GM12878 (cell line): ENCODE results near the gene KRTAP1-1. TPM values are rescaled to one million over a fixed set of nuclear protein-coding genes. Genes with fewer than 3 reads are reported as not detected.

Experiments used
- ATAC-seq: fragments of 200-7000 bp; cut with Tn5 transposase; 3 replicates; pipeline ENCODE4 v1.9.1; 2020; ENCODE audit warnings: mild to moderate bottlenecking, moderate library complexity
- BruUV-seq: library from RNA; stranded (reverse); fragments of 400-500 nt; replicated peaks from 2 replicates; lab custom pipeline; 2021; lab: Mats Ljungman, UMichigan
- CTCF ChIA-PET: fragments of 300-600 bp; sonication (Branson Sonifier 250); formaldehyde crosslinking; extraction: SDS; loops from one replicate; lab custom pipeline; 2021; ENCODE audit warnings: inconsistent platforms; lab: Yijun Ruan, JAX
- POLR2A ChIA-PET: fragments of 350-600 bp; formaldehyde crosslinking; extraction: SDS; loops from one replicate; lab custom pipeline; 2021; ENCODE audit warnings: inconsistent platforms; lab: Charles Lee
- RAD21 ChIA-PET: fragments of 300-600 bp; sonication (Branson Sonifier 250); formaldehyde crosslinking; loops from one replicate; lab custom pipeline; 2023; ENCODE audit warnings: antibody characterized with exemption; ENCODE audit not compliant: unreplicated experiment; lab: Charles Lee
- SMC1A ChIA-PET: fragments of 300-600 bp; sonication (Branson Sonifier 250); formaldehyde crosslinking; loops from one replicate; lab custom pipeline; 2023; ENCODE audit not compliant: unreplicated experiment, uncharacterized antibody; lab: Charles Lee
- DNase-seq: peaks from one replicate; pipeline ENCODE4 v3.0.0-alpha.2; 2011; ENCODE audit warnings: low read depth, low spot score
- FAIRE-seq: peaks from 3 replicates; lab custom pipeline; 2011; peaks lifted over from hg19 to GRCh38; lab: Jason Lieb, UNC
- H2AFZ ChIP-seq: 2 replicates; pipeline ENCODE4 v1.6.0; 2011; ENCODE audit warnings: low read depth, low read length, control low read depth; ENCODE audit not compliant: control insufficient read depth
- H3K27ac ChIP-seq: 2 replicates; pipeline ENCODE4 v1.5.1; 2011; ENCODE audit warnings: control low read depth; ENCODE audit not compliant: control insufficient read depth, insufficient read depth
- H3K27me3 ChIP-seq, 2 experiments: replicated peaks in 1 of 2; 2 replicates each; pipeline versions ENCODE4 v1.6.0 to v1.6.1; 2011; ENCODE audit warnings: low read length in 1 of 2; ENCODE audit not compliant: control insufficient read depth in 2 of 2, insufficient read depth in 2 of 2
- H3K36me3 ChIP-seq, 2 experiments: 2 replicates each; pipeline ENCODE4 v1.5.1; 2011; ENCODE audit warnings: low read length in 1 of 2; ENCODE audit not compliant: control insufficient read depth in 2 of 2, insufficient read depth in 2 of 2
- H3K4me1 ChIP-seq: 2 replicates; pipeline ENCODE4 v1.6.1; 2011; ENCODE audit warnings: mild to moderate bottlenecking, low read length, moderate library complexity, mixed read lengths; ENCODE audit not compliant: control insufficient read depth, insufficient read depth
- H3K4me2 ChIP-seq: 2 replicates; pipeline ENCODE4 v1.6.0; 2011; ENCODE audit warnings: control low read depth; ENCODE audit not compliant: control insufficient read depth, insufficient read depth
- H3K4me3 ChIP-seq: fragments of 200-600 bp; sonication (generic); 2 replicates; pipeline ENCODE4 v1.5.1; 2016
- H3K79me2 ChIP-seq: 2 replicates; pipeline ENCODE4 v1.6.0; 2011; ENCODE audit warnings: low read length; ENCODE audit not compliant: control insufficient read depth, insufficient read depth
- H3K9ac ChIP-seq: 2 replicates; pipeline ENCODE4 v1.8.0; 2011; ENCODE audit warnings: low read length, control low read depth, mixed read lengths; ENCODE audit not compliant: control insufficient read depth, insufficient read depth
- H3K9me3 ChIP-seq: replicated peaks from 3 replicates; pipeline ENCODE4 v1.5.1; 2011; ENCODE audit warnings: mild to moderate bottlenecking, low read length; ENCODE audit not compliant: control insufficient read depth, insufficient read depth
- H4K20me1 ChIP-seq: 2 replicates; pipeline ENCODE4 v1.6.0; 2011; ENCODE audit not compliant: control insufficient read depth, insufficient read depth
- CHD2 ChIP-seq: IDR thresholded peaks from 2 replicates; pipeline ENCODE4 v1.6.1; 2011; ENCODE audit warnings: low read depth, low read length, improper control_type of control experiment, borderline replicate concordance
- HCFC1 ChIP-seq: fragments of 150-350 bp; IDR thresholded peaks from 2 replicates; pipeline ENCODE4 v1.6.1; 2014; ENCODE audit warnings: low read length
- HDAC6 ChIP-seq: fragments of 200-600 bp; sonication (generic); IDR thresholded peaks from one replicate; pipeline ENCODE4 v1.8.0; 2017; ENCODE audit warnings: antibody characterized with exemption; ENCODE audit not compliant: unreplicated experiment
- IKZF2 ChIP-seq, 2 experiments: fragments of 450-650 bp; IDR thresholded peaks; 2 replicates each; pipeline ENCODE4 v1.6.1; 2017; ENCODE audit warnings: mild to moderate bottlenecking in 2 of 2, moderate library complexity in 2 of 2
- MAX ChIP-seq: IDR thresholded peaks from 2 replicates; pipeline ENCODE4 v1.6.1; 2012; ENCODE audit warnings: low read depth, low read length, improper control_type of control experiment
- MYB ChIP-seq: fragments of 150-350 bp; IDR thresholded peaks from 2 replicates; pipeline ENCODE4 v1.6.1; 2014; ENCODE audit warnings: mild to moderate bottlenecking, low read depth, low read length, borderline replicate concordance
- NBN ChIP-seq: fragments of 450-650 bp; IDR thresholded peaks from 2 replicates; pipeline ENCODE4 v1.6.1; 2016
- PAX5 ChIP-seq: IDR thresholded peaks from 2 replicates; pipeline ENCODE4 v1.6.1; 2011; ENCODE audit warnings: low read depth, low read length, borderline replicate concordance
- POLR2A ChIP-seq: IDR thresholded peaks from 2 replicates; pipeline ENCODE4 v1.6.1; 2011; ENCODE audit warnings: low read depth, mild to moderate bottlenecking, low read length
- RAD51 ChIP-seq: fragments of 450-650 bp; IDR thresholded peaks from 2 replicates; pipeline ENCODE4 v1.6.1; 2016; ENCODE audit warnings: moderate library complexity, mild to moderate bottlenecking, inconsistent platforms
- RBBP5 ChIP-seq: fragments of 200-600 bp; sonication (generic); conservative IDR thresholded peaks from 2 replicates; pipeline ENCODE4 v1.6.1; 2016
- USF2 ChIP-seq: IDR thresholded peaks from 2 replicates; pipeline ENCODE4 v1.6.1; 2011; ENCODE audit warnings: low read depth, low read length, improper control_type of control experiment, borderline replicate concordance
- WGBS: methylation state at CpG from one replicate; pipeline ENCODE4 v1.1.6; 2016; ENCODE audit warnings: low lambda C conversion rate; ENCODE audit not compliant: insufficient replicate concordance, insufficient coverage; ENCODE audit errors: missing lambda C conversion rate; 5-methylcytosine and 5-hydroxymethylcytosine counted together
- in situ Hi-C: fragments of 300-500 bp; cut with MboI; formaldehyde crosslinking; loops from 9 replicates; pipeline ENCODE4 v1.14.3; 2018; ENCODE audit warnings: mixed read lengths
- intact Hi-C: fragments of 100-400 bp; cut with micrococcal nuclease; formaldehyde crosslinking; loops from one replicate; pipeline ENCODE4 v1.14.2; 2022; ENCODE audit not compliant: unreplicated experiment
- polyA plus RNA-seq, 11 experiments: library from polyadenylated mRNA; depleted of rRNA in 4 of 11; unstranded in 6 of 11; stranded (reverse) in 5 of 11; fragments of >200 nt; fragmentation: Nextera tagmentation in 4 of 11; fragmentation: Illumina TruSeq in 1 of 11; extraction: Ambion mirVana in 4 of 11; extraction: Trizol in 1 of 11; gene quantifications; 1 replicate in 1 of 11; 2 replicates in 10 of 11; pipeline versions ENCODE4 v1.2.1 to v1.2.3, GENCODE V29; 2011 to 2016; ENCODE audit warnings: inconsistent platforms in 2 of 11, missing spikeins in 2 of 11, low read depth in 1 of 11
- total RNA-seq, 4 experiments: library from RNA; depleted of rRNA in 3 of 4; stranded (reverse); fragments of >200 nt in 3 of 4; fragmentation: Illumina TruSeq in 1 of 4; extraction: Trizol in 1 of 4; gene quantifications; 2 replicates each; pipeline versions ENCODE4 v1.2.1 to v1.2.3, GENCODE V29; 2013 to 2021
- TF ChIP-seq, protein P1 (sequence below): IDR thresholded peaks from 2 replicates; pipeline ENCODE4 v1.6.1; 2012; ENCODE audit warnings: improper control_type of control experiment, low read depth, low read length; ENCODE audit not compliant: insufficient replicate concordance

The KRTAP1-1 gene
- total and polyA plus RNA-seq, 10 of the 15 experiments (the other 5 are each of a cell fraction or from before 2014, with no cell fraction given), result not detected

- H3K4me3 ChIP-seq, result no peak overlapping the region
- no peak overlapping the region for H2AFZ ChIP-seq
- ChIA-PET SMC1A (interaction anchor here (0.7 kb wide), 1 partner anchor 163 kb away, joined by 3 read pairs; no protein-coding TSS in a partner anchor), CTCF (interaction anchor here (0.6 kb wide), 1 partner anchor 212 kb away, joined by 4 read pairs; no protein-coding TSS in a partner anchor), RAD21 (no interaction called here), POLR2A (no interaction called here)
- DNase-seq, result no peak
- BruUV-seq, result no TSS peak
- no peak overlapping the region for H3K27ac ChIP-seq
- no peak for ATAC-seq
- H3K9me3 ChIP-seq, result no peaks in the 10 kb centered on the region
- no peaks in the 10 kb centered on the region for H4K20me1 ChIP-seq
- TF ChIP-seq USF2 (no peak), HCFC1 (no peak), NBN (no peak), HDAC6 (no peak), PAX5 (no peak), CHD2 (no peak), MYB (no peak), POLR2A (no peak), RAD51 (no peak), IKZF2 (IDR thresholded peaks at IDR 0.05) (no peak), RBBP5 (no peak), MAX (no peak)
- TF ChIP-seq, protein P1, sequence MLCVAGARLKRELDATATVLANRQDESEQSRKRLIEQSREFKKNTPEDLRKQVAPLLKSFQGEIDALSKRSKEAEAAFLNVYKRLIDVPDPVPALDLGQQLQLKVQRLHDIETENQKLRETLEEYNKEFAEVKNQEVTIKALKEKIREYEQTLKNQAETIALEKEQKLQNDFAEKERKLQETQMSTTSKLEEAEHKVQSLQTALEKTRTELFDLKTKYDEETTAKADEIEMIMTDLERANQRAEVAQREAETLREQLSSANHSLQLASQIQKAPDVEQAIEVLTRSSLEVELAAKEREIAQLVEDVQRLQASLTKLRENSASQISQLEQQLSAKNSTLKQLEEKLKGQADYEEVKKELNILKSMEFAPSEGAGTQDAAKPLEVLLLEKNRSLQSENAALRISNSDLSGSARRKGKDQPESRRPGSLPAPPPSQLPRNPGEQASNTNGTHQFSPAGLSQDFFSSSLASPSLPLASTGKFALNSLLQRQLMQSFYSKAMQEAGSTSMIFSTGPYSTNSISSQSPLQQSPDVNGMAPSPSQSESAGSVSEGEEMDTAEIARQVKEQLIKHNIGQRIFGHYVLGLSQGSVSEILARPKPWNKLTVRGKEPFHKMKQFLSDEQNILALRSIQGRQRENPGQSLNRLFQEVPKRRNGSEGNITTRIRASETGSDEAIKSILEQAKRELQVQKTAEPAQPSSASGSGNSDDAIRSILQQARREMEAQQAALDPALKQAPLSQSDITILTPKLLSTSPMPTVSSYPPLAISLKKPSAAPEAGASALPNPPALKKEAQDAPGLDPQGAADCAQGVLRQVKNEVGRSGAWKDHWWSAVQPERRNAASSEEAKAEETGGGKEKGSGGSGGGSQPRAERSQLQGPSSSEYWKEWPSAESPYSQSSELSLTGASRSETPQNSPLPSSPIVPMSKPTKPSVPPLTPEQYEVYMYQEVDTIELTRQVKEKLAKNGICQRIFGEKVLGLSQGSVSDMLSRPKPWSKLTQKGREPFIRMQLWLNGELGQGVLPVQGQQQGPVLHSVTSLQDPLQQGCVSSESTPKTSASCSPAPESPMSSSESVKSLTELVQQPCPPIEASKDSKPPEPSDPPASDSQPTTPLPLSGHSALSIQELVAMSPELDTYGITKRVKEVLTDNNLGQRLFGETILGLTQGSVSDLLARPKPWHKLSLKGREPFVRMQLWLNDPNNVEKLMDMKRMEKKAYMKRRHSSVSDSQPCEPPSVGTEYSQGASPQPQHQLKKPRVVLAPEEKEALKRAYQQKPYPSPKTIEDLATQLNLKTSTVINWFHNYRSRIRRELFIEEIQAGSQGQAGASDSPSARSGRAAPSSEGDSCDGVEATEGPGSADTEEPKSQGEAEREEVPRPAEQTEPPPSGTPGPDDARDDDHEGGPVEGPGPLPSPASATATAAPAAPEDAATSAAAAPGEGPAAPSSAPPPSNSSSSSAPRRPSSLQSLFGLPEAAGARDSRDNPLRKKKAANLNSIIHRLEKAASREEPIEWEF, result no peak
- 0% methylated on average over 2 of the region's 2 CpGs for WGBS
- H3K79me2 ChIP-seq, result no peaks in the 10 kb centered on the region
- intact Hi-C loops, result no loop called here
- H3K9ac ChIP-seq, result no peak overlapping the region
- no peaks in the 10 kb centered on the region for H3K36me3 ChIP-seq
- no peaks in the 10 kb centered on the region for H3K4me1 ChIP-seq
- FAIRE-seq, result peak; percentile 56
- in situ Hi-C loops, result no loop called here
- H3K27me3 ChIP-seq, result no peaks in the 10 kb centered on the region; a peak in 1 of 4 replicates
- H3K4me2 ChIP-seq, result no peak overlapping the region
These were observed 32.4 kb upstream of the KRTAP1-1 start for GRCh38 chr17:41073676-41074075.
